Keratinocyte (primary cell): Measurements from ENCODE around the gene ZBTB24.

Experiments
- EZH2 ChIP-seq: IDR thresholded peaks from one replicate; pipeline ENCODE4 v1.6.1; 2012; ENCODE audit warnings: inconsistent platforms, mild to moderate bottlenecking, low read length, moderate library complexity
- TF ChIP-seq, protein P1 (sequence below), 3 experiments: IDR thresholded peaks in 1 of 3; conservative IDR thresholded peaks in 1 of 3; optimal IDR thresholded peaks in 1 of 3; 2 replicates in 2 of 3; 3 replicates in 1 of 3; pipeline versions ENCODE3 to v1.5.1; 2011; ENCODE audit warnings: low read length in 3 of 3, mild to moderate bottlenecking in 3 of 3, moderate library complexity in 2 of 3, control low read depth in 1 of 3, inconsistent platforms in 1 of 3; ENCODE audit not compliant: insufficient read depth in 2 of 3; ENCODE audit errors: extremely low read depth in 1 of 3

DNA sequence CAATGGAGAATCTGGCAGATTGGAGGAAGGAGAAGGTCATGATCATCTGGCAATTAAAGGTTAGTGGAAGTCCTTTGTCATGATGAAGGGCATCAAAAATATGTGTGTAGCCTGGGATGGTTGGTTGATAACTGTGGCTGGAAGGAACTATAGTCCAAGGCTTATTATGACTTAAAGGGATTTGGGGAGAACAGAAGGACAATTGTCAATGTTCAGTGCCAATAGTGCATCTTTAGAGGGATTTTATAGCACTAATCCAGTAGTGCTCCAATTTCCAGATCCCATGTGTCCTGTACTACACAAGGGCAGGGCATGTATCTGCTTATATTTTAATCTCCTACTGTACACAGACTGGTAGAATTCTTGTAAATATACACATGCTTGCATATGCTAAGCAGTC lies 5.0 kb upstream of the ZBTB24 start:
- TF ChIP-seq, protein P1, sequence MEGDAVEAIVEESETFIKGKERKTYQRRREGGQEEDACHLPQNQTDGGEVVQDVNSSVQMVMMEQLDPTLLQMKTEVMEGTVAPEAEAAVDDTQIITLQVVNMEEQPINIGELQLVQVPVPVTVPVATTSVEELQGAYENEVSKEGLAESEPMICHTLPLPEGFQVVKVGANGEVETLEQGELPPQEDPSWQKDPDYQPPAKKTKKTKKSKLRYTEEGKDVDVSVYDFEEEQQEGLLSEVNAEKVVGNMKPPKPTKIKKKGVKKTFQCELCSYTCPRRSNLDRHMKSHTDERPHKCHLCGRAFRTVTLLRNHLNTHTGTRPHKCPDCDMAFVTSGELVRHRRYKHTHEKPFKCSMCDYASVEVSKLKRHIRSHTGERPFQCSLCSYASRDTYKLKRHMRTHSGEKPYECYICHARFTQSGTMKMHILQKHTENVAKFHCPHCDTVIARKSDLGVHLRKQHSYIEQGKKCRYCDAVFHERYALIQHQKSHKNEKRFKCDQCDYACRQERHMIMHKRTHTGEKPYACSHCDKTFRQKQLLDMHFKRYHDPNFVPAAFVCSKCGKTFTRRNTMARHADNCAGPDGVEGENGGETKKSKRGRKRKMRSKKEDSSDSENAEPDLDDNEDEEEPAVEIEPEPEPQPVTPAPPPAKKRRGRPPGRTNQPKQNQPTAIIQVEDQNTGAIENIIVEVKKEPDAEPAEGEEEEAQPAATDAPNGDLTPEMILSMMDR (optimal IDR thresholded peaks at IDR 0.05 in 1 of 3, IDR thresholded peaks at IDR 0.05 in 1 of 3, conservative IDR thresholded peaks at IDR 0.05 in 1 of 3; ENCODE audit: extremely low read depth in 1 of 3, insufficient read depth in 2 of 3, low read length in 3 of 3) = no peak
- no peak for TF ChIP-seq EZH2
